Cardiac septum (tissue), 1 donor: ENCODE measurements around the gene GRK4. TPM values are rescaled to one million over a fixed set of nuclear protein-coding genes. Genes with fewer than 3 reads are reported as not detected.
"Not testable (repeated sequence)": the region's sequence is repeated elsewhere in the genome, so short reads cannot be mapped to it uniquely, and the experiment has no call there.

Experiments used
- DNase-seq: peaks from one replicate; pipeline ENCODE4 v3.0.0-alpha.2; 2020; ENCODE audit warnings: low spot score
- intact Hi-C: fragments of 100-400 bp; cut with DNase I; formaldehyde crosslinking; loops from one replicate; pipeline ENCODE4 v1.14.0; 2022
- long read RNA-seq: library from polyadenylated mRNA; unstranded; transcript quantifications from one replicate; pipeline ENCODE4 v2.0.0, GENCODE V29; 2021
- total RNA-seq: library from RNA; stranded (reverse); fragmentation: NEBNext Ultra II Directional; extraction: Animal tissue kit (Norgen Biotek cat#: 25700); gene quantifications from one replicate; pipeline ENCODE4 v1.2.1, GENCODE V29; 2021
- donor health status: DM: no; HTN: no; CAD: no.

Gene GRK4
- total RNA-seq = 13.5 TPM
- long read RNA-seq, transcript GRK4-204 (2 exons, 2,136 nt) = major isoform, 6 of 22 reads
- long read RNA-seq, partial matches to known transcripts = 2 of 22 reads
- long read RNA-seq, other reads (novel, unspliced or antisense) = 14 of 22 reads

DNA sequence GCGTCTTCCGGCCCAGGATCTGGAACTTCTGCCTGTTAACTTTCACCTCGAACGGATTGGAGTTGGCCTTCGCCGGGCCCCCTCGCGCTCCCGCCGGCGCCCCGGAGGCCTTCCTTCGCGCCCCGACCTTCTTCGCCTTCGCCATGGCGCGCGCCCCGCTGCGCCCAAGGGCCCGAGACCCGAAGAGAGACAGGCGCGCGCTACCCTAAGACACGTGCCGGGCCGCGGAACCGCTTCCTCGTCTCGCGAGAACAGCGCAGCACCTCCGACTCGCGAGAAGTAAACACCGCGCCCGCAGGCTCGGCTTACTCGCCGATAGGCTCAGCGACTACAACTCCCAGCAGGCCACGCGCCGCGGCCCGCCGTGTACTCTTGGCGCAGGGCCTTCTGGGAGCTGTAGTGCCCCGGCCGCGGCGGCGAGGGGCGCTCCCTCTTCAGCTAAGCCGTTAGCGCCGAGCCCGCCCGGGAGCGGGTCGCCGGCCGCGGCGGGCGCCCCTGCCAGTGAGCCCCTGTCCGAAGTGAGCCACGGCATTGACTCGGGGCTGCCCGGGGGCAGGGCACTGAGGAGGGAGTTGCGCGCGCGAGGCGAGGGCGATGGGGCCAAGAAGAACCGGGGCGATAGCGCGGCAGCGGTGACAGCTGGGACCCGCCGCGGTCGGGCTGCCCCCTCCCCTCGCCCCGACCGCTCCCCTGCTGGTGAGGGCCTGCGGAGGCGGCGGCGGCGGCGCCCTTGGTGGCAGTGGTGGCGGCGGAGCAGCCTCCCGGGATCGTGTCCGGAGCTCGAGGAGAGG is at the start of gene GRK4, which contains the start of gene NOP14:
TSS of gene GRK4 (plus strand) at position 397 of the 791 bp plus-strand sequence. CDS start 500 bp downstream, outside the sequence.
TSS of gene NOP14 (minus strand) at position 232 of the 791 bp plus-strand sequence. CDS start at position 145, 87 bp downstream.
- peak; percentile 99 for DNase-seq
- intact Hi-C loops = loop anchor here (5.0 to 10.0 kb wide), 2 partner anchors 429 to 546 kb away; partner anchors contain the start of genes CFAP99, FAM193A and ZFYVE28

DNA sequence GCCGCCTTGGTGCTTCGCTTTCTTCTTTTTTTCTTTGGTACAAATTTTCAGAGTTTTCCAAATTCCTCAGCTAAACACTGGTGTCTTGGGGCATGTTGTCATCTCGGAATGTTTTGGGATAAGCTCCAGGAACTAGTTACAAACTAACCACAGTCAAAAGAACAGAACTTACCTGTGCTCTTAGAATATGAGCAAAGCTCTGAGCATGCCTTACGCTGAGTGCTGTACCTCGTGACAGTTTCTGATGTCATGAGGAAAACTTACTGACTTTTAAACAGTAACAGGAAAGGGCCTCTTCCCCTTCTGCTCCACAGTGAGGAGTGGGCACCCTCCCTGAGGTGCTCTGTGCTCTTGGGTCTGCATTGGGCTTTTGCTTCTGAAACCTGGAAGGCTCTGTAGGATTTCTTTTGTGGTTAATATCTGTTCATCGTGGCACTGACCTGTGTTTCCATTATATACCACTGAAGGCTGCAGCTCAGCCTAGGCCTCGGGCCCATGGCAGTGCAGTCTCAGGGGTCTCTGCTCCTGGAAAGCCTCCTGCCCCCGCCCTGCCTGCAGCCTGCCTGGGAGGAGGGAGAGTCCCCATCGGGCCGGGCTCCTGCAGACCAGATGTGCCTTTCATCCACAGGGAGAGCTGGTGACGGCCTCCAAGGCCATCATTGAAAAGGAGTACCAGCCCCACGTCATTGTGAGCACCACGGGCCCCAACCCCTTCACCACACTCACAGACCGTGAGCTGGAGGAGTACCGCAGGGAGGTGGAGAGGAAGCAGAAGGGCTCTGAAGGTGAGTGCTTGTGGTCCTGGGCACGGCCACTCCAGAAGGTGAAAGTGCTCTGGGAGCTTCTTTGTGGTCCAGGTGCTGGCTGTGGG is 48.9 kb upstream of the GRK4 start:
- DNase-seq = no peak
- intact Hi-C loops = no loop called here

DNA sequence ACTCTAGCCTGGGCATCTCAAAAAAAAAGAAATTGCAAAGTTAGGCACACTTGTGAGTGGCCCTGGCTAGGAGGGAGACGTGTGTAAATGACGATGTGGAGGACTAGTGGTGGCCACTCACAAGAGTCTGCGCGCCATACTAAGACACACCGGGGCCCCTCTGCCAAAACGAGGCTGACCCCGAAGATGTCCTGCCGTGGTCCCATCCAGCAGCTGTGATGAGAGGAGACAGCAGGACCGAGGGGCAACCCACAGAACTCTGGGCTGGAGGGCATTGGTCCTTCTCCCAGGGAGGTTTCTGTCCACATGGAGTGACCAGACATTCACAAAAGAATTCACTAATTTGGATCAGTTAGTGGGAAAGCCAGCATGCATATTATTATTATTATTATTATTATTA is 47.6 kb upstream of the GRK4 start:
- DNase-seq = no peak
- intact Hi-C loops = no loop called here

DNA sequence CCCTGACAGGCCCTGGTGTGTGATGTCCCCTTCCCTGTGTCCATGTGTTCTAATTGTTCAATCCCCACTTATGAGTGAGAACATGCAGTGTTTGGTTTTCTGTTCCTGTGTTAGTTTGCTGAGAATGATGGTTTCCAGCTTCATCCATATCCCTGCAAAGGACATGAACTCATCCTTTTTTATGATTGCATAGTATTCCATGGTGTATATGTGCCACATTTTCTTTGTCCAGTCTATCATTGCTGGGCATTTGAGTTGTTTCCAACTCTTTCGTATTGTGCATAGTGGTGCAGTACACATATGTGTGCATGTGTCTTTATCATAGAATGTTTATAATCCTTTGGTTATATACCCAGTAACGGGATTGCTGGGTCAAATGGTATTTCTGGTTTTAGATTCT is 46.7 kb upstream of the GRK4 start:
- DNase-seq, intact Hi-C loops: not testable (repeated sequence)

DNA sequence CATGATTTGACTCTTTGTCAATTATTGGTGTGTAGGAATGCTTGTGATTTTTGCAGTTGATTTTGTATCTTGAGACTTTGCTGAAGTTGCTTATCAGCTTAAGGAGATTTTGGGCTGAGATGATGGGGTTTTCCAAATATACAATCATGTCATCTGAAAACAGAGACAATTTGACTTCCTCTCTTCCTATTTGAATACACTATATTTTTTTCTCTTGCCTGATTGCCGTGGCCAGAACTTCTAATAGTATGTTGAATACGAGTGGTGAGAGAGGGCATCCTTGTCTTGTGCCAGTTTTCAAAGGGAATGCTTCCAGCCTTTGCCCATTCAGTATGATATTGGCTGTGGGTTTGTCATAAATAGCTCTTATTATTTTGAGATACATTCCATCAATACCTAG is 45.1 kb upstream of the GRK4 start:
- DNase-seq, intact Hi-C loops: not testable (repeated sequence)

DNA sequence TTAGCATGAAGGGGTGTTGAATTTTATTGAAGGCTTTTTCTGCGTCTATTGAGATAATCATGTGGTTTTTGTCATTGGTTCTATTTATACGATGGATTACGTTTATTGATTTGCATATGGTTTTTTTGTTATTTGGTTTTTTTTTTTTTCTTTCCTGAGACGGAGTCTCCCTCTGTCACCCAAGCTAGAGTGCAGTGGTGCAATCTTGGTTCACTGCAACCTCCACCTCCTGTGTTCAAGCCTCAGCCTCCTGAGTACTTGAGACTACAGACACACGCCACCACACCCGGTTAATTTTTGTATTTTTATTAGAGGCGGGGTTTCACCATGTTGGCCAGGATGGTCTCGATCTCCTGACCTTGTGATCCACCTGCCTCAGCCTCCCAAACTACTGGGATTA is 44.7 kb upstream of the GRK4 start:
- intact Hi-C loops = not testable (repeated sequence)
- DNase-seq = peak; percentile 15

DNA sequence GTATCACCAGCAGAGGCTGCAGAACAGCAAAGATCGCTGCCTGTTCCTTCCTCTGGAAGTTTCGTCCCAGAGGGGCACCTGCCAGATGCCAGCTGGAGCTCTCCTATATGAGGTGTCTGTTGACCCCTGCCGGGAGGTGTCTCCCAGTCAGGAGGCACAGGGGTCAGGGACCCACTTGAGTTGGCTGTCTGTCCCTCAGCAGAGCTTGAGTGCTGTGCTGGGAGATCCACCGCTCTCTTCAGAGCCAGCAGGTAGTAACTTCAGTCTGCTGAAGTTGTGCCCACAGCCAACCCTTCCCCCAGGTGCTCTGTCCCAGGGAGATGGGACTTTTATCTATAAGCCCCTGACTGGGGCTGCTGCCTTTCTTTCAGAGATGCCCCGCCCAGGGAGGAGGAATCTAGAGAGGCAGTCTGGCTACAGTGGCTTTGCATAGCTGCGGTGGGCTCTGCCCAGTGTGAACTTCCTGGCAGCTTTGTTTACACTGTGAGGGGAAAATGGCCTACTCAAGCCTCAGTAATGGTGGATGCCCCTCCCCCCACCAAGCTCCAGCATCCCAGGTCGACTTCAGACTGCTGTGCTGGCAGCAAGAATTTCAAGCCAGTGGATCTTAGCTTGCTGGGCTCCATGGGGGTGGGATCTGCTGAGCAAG is 40.8 kb upstream of the GRK4 start:
- DNase-seq = peak; percentile 36
- intact Hi-C loops = not testable (repeated sequence)

DNA sequence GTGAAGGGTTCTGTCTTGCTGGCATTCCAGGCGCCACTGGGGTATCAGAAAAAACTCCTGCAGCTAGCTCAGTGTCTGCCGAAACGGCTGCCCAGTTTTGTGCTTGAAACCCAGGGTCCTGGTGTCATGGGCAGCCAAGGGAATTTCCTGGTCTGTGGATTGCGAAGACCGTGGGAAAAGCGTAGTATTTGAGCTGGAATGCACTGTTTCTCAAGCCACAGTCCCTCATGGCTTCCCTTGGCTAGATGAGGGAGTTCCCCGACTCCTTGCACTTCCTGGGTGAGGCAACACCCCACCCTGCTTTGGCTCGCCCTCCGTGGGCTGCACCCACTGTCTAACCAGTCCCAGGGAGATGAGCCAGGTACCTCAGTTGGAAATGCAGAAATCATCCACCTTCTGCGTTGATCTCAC is 40.2 kb upstream of the GRK4 start:
- DNase-seq = peak; percentile 58
- intact Hi-C loops = no loop called here

DNA sequence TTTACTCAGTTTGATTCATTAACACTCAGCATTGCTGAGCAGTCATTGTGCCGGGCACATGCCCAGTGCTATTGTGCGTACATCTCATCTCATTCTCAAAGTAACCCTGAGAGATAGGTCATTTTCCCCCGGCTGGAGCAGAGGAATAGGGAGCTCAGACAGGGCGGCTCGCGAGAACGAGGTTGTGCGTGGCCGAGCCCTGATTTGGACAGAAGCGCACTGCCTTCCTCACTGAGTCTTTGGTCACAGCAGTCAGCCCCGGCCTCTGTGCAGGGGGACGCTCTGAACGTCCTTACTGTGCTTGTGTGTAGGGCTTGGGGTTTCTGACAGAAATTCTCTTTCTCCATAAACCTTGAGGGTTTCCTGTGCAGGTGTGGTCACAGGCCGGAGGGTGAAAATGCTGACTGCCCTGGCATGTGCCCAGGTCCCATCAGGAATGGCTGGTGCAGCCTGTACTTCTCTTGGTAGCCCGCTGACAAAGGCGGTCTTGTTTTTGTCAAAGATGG is 39.6 kb upstream of the GRK4 start:
- DNase-seq = peak; percentile 54
- intact Hi-C loops = no loop called here

DNA sequence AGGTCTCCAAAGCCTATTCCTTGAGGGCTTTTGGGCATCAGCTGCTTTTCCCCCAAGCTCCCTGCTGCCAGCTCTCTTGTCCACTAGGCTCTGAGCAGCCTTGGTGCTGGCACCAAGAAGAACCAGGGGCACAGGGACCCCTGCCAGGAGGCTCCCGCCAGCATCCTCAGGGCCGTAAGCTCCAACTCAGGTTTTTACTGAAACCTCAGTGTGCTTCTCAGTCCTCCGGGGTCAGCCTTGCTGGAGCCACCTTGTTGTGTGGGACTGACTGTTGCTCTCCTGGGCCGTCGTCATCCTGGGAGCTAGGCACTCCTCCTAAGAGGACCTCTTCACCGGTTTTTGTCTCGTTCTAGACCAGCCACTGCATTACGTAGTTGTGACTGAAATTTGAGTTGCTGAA is 39.1 kb upstream of the GRK4 start:
- peak; percentile 47 for DNase-seq
- intact Hi-C loops = no loop called here

DNA sequence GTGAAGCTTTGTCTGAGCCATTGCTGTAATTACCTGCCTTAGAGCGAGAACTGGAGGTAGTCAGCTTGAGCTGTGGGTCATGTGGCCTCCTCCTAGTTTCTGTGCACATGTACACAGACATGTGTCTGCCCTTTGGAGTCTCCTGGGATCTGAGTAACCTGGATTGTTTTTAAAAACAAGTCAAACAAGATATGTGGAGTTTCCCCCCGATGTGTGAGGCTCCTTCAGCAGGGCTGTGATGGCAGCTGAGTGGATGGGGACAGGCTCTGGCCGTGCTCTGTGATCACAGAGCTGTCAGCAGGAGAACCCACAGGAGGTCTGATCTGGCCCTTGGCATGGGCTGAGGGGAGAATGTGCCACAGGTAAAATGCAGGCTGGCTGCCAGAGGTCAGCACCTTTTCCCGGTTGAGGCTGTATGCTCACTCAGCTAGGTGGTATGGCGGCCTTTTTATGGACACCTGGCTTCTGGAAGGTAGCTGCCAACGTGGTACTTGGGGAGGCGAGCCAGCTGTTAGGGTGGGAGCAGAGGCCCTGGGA is 38.5 kb upstream of the GRK4 start:
- intact Hi-C loops = no loop called here
- peak; percentile 43 for DNase-seq

DNA sequence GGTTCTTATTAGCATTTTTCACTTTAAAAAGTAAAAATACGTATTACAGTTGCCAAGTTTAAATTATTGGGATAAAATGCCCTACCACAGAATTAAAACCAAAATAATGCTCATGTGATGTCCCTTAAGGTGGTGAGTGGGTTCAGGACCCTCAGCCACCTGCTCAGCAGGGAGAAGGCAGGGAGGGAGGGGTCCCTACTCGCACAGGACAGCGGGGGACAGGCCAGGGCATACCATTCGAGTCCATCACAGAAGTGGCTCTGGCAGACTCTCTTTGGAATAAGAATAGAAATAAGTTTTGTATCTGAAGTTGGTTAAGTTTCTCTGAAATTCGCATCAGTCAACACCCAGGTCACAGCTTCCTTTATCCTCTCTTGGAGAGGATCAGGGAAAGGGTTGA is 37.9 kb upstream of the GRK4 start:
- intact Hi-C loops = no loop called here
- DNase-seq = peak; percentile 57

DNA sequence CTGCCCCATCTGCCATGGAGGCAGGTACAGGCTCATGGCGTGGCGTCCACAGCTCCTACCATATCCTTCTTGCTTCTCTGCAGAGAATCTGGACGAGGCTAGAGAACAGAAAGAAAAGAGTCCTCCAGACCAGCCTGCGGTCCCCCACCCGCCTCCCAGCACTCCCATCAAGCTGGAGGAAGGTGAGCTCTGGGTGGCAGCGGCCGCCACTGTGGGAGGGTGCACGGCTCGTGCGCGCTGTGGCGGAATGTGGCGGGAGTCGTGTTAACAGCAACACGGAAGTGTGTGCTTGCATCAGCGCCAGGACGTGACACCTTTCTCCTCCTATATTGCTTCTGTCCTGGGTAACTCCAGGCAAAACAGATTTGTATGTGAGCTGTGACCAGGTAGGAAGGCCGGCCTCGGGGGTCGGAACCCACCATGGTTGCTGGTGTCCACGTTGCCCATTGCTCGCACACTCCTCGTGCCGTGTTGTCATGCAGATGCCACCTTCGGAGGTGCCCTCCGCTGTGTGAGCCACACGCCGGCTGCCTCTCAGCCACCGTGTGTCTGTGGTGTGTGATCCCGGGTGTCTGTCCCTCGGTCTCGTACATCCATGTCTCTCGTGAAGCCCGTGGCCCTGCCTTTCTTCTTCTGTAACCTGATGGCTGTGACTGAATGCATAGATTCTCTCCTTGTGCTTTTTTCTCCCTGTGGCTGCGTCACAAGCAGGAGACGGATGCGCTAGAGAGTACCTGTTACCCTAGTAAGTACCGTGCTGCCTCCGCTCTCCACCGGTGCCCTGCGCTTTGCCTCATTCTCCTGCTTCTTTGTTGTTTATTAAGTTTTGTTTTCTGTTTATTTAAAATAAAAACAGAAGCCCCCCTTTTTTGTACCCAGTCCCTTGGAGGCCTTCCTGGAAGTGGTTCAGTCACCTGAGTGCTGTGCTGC is 37.2 kb upstream of the GRK4 start:
- intact Hi-C loops = no loop called here
- DNase-seq = peak; percentile 66

DNA sequence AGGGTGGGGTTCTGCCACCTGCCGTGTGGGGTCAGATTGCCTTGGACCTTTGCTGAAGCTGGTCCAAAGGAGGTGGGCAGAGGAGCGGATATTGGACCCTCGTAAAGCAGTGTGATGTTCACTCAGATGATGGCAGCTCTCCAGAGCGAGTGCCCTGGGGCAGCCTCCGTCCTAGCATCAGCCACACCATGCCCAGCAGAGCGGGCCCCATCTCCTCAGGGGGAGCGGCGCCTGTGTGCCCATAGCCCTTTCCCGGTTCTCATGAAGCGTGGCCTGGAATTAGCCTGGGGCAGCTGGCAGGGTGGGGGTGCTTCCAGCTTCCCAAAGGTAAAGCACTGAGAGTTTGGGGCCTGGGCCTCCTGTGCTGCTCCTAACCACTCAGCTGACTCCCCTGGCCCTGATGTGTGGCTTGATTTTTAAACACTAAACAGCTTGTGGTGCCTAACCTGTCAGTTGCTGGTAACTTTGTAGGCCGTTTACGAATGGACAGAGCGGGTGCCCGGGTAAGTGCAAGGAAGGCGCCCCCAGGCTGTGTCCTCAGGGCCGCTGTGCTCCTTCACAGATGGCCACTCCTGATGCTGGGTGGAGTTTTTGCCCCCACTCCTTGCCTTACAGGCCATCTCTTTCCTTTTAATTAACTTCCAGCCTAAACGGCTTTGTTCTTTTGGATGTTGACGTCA is 36.2 kb upstream of the GRK4 start:
- DNase-seq = no peak
- intact Hi-C loops = no loop called here

DNA sequence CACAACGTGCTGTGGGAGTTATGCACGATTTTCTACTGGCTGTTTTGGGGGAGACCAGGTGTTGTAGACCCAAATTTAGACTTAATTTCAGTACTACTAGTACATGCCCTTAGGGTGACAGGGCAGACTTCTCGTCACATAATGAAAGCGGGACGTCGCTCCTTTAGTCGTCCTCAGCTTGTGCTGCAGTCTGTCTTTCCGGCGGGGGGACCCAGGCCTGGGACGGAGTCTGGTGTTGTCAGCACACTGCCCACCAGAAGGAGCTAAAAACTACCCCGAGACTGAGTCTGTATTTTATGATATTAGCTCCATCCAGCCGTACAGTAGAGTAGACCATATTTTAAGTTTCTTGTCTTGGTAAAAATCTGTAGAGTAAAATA is 35.7 kb upstream of the GRK4 start:
- intact Hi-C loops = no loop called here
- DNase-seq = peak; percentile 44

DNA sequence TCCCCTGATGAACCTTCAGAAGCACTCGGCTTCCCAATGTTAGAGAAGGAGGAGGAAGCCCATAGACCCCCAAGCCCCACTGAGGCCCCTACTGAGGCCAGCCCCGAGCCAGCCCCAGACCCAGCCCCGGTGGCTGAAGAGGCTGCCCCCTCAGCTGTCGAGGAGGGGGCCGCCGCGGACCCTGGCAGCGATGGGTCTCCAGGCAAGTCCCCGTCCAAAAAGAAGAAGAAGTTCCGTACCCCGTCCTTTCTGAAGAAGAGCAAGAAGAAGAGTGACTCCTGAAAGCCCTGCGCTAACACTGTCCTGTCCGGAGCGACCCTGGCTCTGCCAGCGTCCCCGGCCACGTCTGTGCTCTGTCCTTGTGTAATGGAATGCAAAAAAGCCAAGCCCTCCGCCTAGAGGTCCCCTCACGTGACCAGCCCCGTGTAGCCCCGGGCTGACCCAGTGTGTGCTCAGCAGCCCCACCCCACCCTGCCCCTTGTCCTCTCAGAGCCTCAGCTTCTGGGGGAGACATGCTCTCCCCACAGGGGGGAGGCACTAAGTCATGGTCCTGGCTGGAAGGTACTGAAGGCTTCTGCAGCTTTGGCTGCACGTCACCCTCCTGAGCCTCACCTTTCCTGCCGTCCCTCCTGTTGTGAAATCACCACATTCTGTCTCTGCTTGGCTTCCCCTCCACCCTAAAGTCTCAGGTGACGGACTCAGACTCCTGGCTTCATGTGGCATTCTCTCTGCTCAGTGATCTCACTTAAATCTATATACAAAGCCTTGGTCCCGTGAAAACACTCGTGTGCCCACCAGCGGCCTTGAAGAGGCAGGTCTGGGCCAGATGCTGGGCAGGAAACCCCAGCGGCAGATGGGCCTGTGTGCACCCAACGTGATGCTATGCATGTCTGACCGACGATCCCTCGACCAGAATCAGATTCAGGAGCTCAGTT is 34.9 kb upstream of the GRK4 start:
- peak; percentile 59 for DNase-seq
- intact Hi-C loops = no loop called here

DNA sequence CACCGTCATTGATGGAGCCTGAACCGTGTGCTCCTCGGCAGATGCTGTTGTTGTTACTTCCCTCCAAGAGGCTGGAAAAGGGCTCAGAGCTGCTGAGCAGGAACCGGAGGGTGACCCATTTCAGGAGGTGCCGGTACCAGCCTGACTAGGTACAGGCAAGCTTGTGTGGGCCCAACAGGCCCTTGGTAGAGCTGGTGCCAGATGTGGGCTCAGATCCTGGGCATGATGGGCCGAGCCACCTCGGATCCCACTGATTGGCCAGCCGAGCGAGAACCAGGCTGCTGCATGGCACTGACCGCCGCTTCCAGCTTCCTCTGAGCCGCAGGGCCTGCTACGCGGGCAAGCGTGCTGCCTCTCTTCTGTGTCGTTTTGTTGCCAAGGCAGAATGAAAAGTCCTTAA is 33.9 kb upstream of the GRK4 start:
- intact Hi-C loops = no loop called here
- DNase-seq = peak; percentile 50
